Heart left ventricle (tissue), 16 donors: Measurements from ENCODE around the gene CD81. TPM values are rescaled to one million over a fixed set of nuclear protein-coding genes. Genes with fewer than 3 reads are reported as not detected.

Experiments
- ATAC-seq, 4 donors: fragments of 200-7000 bp; cut with Tn5 transposase; one replicate each; pipeline ENCODE4 v1.9.1; 2020 to 2022; ENCODE audit warnings: moderate library complexity in 4 of 4, mild to moderate bottlenecking in 3 of 4, moderate number of reproducible peaks in 1 of 4
- DNase-seq, 5 donors: peaks; one replicate each; pipeline ENCODE4 v3.0.0-alpha.2; 2020
- H3K27ac ChIP-seq, 12 donors: fragments of 200-600 bp; sonication (generic) in 4 of 12; one replicate each; pipeline versions ENCODE4 v1.5.0 to v1.8.0; 2016 to 2022; ENCODE audit warnings: mild to moderate bottlenecking in 2 of 12
- H3K27me3 ChIP-seq, 9 donors: fragments of 200-600 bp; sonication (generic) in 2 of 9; one replicate each; pipeline versions ENCODE4 v1.5.1 to v1.8.0; 2016 to 2022; ENCODE audit warnings: mild to moderate bottlenecking in 3 of 9
- H3K36me3 ChIP-seq, 9 donors: fragments of 200-600 bp; sonication (generic) in 2 of 9; one replicate each; pipeline versions ENCODE4 v1.5.0 to v1.8.0; 2018 to 2022; ENCODE audit warnings: mild to moderate bottlenecking in 2 of 9
- H3K4me1 ChIP-seq, 12 donors: fragments of 200-600 bp; sonication (generic) in 4 of 12; one replicate each; pipeline versions ENCODE4 v1.5.0 to v1.8.0; 2016 to 2022; ENCODE audit warnings: mild to moderate bottlenecking in 3 of 12
- H3K4me3 ChIP-seq, 12 donors: fragments of 200-600 bp; sonication (generic) in 4 of 12; one replicate each; pipeline versions ENCODE4 v1.5.0 to v1.8.0; 2017 to 2022; ENCODE audit warnings: mild to moderate bottlenecking in 9 of 12, moderate library complexity in 4 of 12
- H3K9me3 ChIP-seq, 12 donors: fragments of 200-600 bp; sonication (generic) in 4 of 12; one replicate each; pipeline versions ENCODE4 v1.5.0 to v1.8.0; 2016 to 2022; ENCODE audit warnings: mild to moderate bottlenecking in 1 of 12
- CTCF ChIP-seq, 12 donors: fragments of 200-600 bp; sonication (generic) in 4 of 12; IDR thresholded peaks; one replicate each; pipeline versions ENCODE4 v1.5.0 to v1.8.0; 2018 to 2022; ENCODE audit warnings: antibody characterized with exemption in 12 of 12, mild to moderate bottlenecking in 5 of 12
- POLR2A ChIP-seq, 2 donors: fragments of 450-650 bp; IDR thresholded peaks; one replicate each; pipeline ENCODE4 v1.6.1; 2017; ENCODE audit warnings: antibody characterized with exemption in 2 of 2, mild to moderate bottlenecking in 2 of 2, moderate library complexity in 2 of 2
- WGBS, 4 donors: extraction: QIAGEN DNeasy Blood & Tissue Kit in 2 of 4; methylation state at CpG; one replicate each; pipeline versions ENCODE4 v1.1.5 to v1.1.7; 2013 to 2018; 5-methylcytosine and 5-hydroxymethylcytosine counted together
- intact Hi-C, 10 donors: fragments of 100-400 bp; cut with DNase I; formaldehyde crosslinking; loops; one replicate each; pipeline versions ENCODE4 v1.11.1 to v1.14.2; 2022
- polyA plus RNA-seq, 2 donors: library from polyadenylated mRNA; stranded (reverse); fragments of 200-250 nt; gene quantifications; one replicate each; pipeline ENCODE4 v1.2.3, GENCODE V29; 2013
- total RNA-seq, 9 donors: library from RNA; depleted of rRNA in 2 of 9; stranded (reverse); fragments of >200 nt in 2 of 9; fragmentation: NEBNext Ultra II Directional in 3 of 9; extraction: Animal tissue kit (Norgen Biotek cat#: 25700) in 3 of 9; gene quantifications; one replicate each; pipeline versions ENCODE4 v1.1.0 to v1.2.4, GENCODE V29; 2016 to 2023
- donor health status: ischemic (EF 13 %, LVEDD 7.1; RV severe dilation, severe dysfunction).
- donor health status: healthy with polysubstance abuse.
- donor health status: DM: no; HTN: yes; CAD: no.
- donor health status: DM: no; HTN: no; CAD: no.
- donor health status: ischemic (EF 25% LVEDD 6.9; RV normal size, moderate dysfunction).
- donor health status: ischemic (EF 25% LVEDD 5.7; RV mildly dilated, moderate dysfunction).
- donor health status: healthy.
- donor health status: DM: yes; HTN: yes; CAD: no.
- donor health status: ischemic (EF 35%, LVEDD 5.7; RV mildly dilated, moderate dysfunction).
- donor health status: nonischemic (EF 11% LVEDD 7.7; RV severe dilation, severe dysfunction).
- donor health status: DM: yes; HTN: yes; CAD: no.
- donor health status: PGD.
- donor health status: ischemic (EF 29% LVEDD 5.4; RV normal size, mild dysfunction).
- donor health status: nonischemic (EF 23%, LVEDD 6.1; RV moderate dilation, normal function).

CD81 gene
- total and polyA plus RNA-seq, 11 donors, result 277 to 994 (median 518) TPM

- Histone ChIP-seq H3K4me1 (peaks cover 0 to 8% (median 0%) of the 10 kb centered on the region in 12 donors), H3K36me3 (no peaks in the 10 kb centered on the region), H3K9me3 (peaks cover 0 to 10% (median 0%) of the 10 kb centered on the region in 12 donors), H3K27me3 (peaks cover 0 to 9% (median 0%) of the 10 kb centered on the region in 9 donors), H3K4me3 (no peak overlapping the region), H3K27ac (no peak overlapping the region)
- TF ChIP-seq CTCF (IDR thresholded peaks at IDR 0.05) (no peak), POLR2A (IDR thresholded peaks at IDR 0.05) (no peak)
- ATAC-seq (no peak), DNase-seq (no peak)
- intact Hi-C loops, result loop anchor here in 1 of 10 donors (5.0 kb wide), 1 partner anchor 87 kb away; no protein-coding TSS in a partner anchor
- WGBS, 4 donors, result 95 to 98% (median 96%) methylated on average over 3 of the region's 3 CpGs
Observed at GRCh38 chr11:2439820-2440219, 62.7 kb downstream of the CD81 start.

- DNase-seq (peak in 2 of 5 donors; percentile 5 to 54), ATAC-seq (no peak)
- no peak overlapping the region for H3K27ac ChIP-seq
- peaks cover 0 to 13% (median 4%) of the 10 kb centered on the region in 12 donors for H3K4me1 ChIP-seq
- WGBS, 4 donors, result 77 to 87% (median 84%) methylated on average over 5 to 8 of the region's 8 CpGs
- peaks cover 0 to 10% (median 0%) of the 10 kb centered on the region in 12 donors for H3K9me3 ChIP-seq
- H3K4me3 ChIP-seq, result no peak overlapping the region
- H3K36me3 ChIP-seq, result no peaks in the 10 kb centered on the region
- H3K27me3 ChIP-seq, result peaks cover 0 to 9% (median 0%) of the 10 kb centered on the region in 9 donors
- no peak for TF ChIP-seq CTCF (IDR thresholded peaks at IDR 0.05)
- no peak for TF ChIP-seq POLR2A (IDR thresholded peaks at IDR 0.05)
- intact Hi-C loops, result loop anchor here in 1 of 10 donors (5.0 kb wide), 1 partner anchor 87 kb away; no protein-coding TSS in a partner anchor
Observed at GRCh38 chr11:2440646-2441045, 63.5 kb downstream of the CD81 start.

DNA sequence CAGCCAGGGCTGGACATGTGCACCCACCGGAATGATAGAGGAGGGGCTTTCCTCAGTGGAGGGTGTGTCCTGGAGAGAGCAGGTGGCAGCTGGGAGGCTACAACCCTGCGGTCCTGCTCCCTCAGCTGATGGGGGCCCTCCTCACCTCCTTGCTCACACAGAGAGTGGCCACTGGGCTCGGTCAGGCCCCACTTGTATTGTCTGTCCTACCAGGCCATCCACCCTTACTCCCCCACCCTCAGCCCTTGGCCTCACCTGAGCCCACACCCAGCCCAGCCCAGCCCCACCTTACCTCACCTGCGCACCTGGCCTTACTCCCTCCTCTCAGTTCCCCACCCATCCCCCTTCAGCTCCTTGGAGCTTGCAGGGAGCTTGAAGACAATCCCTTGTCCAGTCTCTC, 64.1 kb downstream of the CD81 start:
- WGBS, 4 donors, result 77 to 86% (median 81%) methylated on average over 3 to 4 of the region's 4 CpGs
- peaks cover 0 to 9% (median 0%) of the 10 kb centered on the region in 9 donors for H3K27me3 ChIP-seq

More for the DNA sequence above, 64.1 kb downstream of the CD81 start:
- intact Hi-C loops, result loop anchor here in 1 of 10 donors (5.0 kb wide), 1 partner anchor 86 kb away; no protein-coding TSS in a partner anchor
- peak in 1 of 5 donors; percentile 36 for DNase-seq
- no peak for ATAC-seq
- no peaks in the 10 kb centered on the region for H3K36me3 ChIP-seq
- H3K4me1 ChIP-seq, result peaks cover 0 to 18% (median 9%) of the 10 kb centered on the region in 12 donors
- no peak overlapping the region for H3K27ac ChIP-seq
- H3K9me3 ChIP-seq, result peaks cover 0 to 10% (median 0%) of the 10 kb centered on the region in 12 donors
- TF ChIP-seq CTCF (IDR thresholded peaks at IDR 0.05) (no peak), POLR2A (IDR thresholded peaks at IDR 0.05) (no peak)
- no peak overlapping the region for H3K4me3 ChIP-seq
